HL-60 (cell line): ENCODE data around the gene CDHR3.

Source experiments
- POLR2AphosphoS5 ChIP-seq: IDR thresholded peaks from 2 replicates; pipeline ENCODE4 v1.6.1; 2012; ENCODE audit warnings: low read depth
- TF ChIP-seq, protein P1 (sequence below): IDR thresholded peaks from one replicate; pipeline ENCODE4 v1.5.1; 2011; ENCODE audit warnings: low read length, control low read depth, inconsistent platforms; ENCODE audit not compliant: insufficient read depth

- TF ChIP-seq, protein P1, sequence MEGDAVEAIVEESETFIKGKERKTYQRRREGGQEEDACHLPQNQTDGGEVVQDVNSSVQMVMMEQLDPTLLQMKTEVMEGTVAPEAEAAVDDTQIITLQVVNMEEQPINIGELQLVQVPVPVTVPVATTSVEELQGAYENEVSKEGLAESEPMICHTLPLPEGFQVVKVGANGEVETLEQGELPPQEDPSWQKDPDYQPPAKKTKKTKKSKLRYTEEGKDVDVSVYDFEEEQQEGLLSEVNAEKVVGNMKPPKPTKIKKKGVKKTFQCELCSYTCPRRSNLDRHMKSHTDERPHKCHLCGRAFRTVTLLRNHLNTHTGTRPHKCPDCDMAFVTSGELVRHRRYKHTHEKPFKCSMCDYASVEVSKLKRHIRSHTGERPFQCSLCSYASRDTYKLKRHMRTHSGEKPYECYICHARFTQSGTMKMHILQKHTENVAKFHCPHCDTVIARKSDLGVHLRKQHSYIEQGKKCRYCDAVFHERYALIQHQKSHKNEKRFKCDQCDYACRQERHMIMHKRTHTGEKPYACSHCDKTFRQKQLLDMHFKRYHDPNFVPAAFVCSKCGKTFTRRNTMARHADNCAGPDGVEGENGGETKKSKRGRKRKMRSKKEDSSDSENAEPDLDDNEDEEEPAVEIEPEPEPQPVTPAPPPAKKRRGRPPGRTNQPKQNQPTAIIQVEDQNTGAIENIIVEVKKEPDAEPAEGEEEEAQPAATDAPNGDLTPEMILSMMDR, result no peak
- TF ChIP-seq POLR2AphosphoS5, result no peak
Observed at GRCh38 chr7:106023369-106024322, 60.6 kb downstream of the CDHR3 start.
